NCI-H69 (cell line): ENCODE results near the gene SPATA16.
A peak's percentile ranks its signal among the peaks of the same experiment; 100 is the strongest.
"Not testable (repeated sequence)": the region's sequence is repeated elsewhere in the genome, so short reads cannot be mapped to it uniquely, and the experiment has no call there.

Experiments
- DNase-seq: peaks from one replicate; lab custom pipeline; 2025; lab: John Stamatoyannopoulos, UW

The SPATA16 gene, protein sequence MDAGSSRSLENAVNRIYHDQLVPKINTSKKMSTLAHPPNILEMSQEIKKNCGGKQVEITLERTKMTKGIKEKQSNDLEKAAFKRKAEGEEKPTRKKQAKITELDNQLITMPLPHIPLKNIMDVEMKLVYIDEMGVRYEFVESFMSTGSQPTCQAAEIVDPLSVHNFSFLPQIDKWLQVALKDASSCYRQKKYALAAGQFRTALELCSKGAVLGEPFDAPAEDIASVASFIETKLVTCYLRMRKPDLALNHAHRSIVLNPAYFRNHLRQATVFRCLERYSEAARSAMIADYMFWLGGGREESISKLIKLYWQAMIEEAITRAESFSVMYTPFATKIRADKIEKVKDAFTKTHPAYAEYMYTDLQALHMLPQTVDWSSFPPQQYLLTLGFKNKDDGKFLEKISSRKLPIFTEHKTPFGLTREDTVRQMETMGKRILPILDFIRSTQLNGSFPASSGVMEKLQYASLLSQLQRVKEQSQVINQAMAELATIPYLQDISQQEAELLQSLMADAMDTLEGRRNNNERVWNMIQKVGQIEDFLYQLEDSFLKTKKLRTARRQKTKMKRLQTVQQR

DNA sequence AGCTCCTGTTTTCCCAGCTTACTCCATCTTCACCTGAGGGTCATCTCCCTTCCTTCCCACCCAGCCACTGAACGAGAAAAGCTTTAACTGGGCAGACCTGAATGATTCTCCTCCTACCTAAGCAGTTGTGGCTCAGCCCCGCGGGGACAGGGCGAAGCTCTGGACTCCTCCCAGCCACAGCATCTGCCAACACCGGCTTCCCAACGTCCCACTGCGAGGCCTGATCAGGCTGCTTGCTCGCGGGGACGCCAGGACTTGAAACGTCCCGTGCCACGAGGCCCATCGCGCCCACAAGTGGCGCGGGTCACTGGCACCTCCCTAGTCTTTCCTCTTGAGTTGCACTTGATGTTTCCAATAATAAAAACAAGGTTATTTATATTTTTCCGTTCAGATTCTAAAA, at the start of gene SPATA16:
TSS of gene SPATA16 (minus strand) at position 250 of the 400 bp plus-strand sequence. CDS start 23,504 bp downstream, outside the sequence.
- DNase-seq: no peak

DNA sequence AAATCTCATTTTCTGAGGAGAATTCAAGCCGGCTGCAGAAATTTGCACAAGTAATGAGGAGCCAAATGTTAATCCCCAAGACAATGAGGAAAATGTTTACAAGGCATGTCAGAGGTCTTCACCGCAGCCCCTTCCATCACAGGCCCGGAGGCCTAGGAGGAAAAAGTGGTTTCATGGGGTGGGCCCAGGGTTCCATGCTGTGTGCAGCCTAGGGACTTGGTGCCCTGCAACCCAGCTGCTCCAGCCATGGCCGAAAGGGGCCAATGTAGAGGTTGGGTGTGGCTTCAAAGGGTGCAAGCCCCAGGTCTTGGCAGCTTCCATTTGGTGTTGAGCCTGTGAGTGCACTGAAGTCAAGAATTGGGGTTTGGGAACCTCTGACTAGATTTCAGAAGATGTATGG, 42.0 kb upstream of the SPATA16 start:
- not testable (repeated sequence) for DNase-seq

DNA sequence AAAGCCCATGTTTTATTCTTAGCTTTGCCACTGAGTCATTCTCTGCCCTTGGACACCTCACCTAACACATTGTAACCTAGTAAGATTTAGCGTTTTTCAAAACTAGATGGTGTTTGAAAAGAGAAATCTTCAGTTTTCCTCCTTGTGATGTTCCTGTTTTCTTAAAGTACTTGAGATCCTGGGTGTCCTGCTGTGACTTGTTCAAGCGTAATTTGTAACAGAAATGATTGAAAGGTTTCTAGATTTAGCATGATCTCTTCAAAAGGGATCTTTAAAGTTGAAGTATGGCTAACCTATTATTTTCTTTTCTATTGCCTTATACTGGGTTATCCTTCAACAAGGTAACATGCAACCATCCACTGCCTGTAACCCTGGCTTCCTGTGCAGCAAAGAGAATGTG, 32.6 kb upstream of the SPATA16 start:
- no peak for DNase-seq

DNA sequence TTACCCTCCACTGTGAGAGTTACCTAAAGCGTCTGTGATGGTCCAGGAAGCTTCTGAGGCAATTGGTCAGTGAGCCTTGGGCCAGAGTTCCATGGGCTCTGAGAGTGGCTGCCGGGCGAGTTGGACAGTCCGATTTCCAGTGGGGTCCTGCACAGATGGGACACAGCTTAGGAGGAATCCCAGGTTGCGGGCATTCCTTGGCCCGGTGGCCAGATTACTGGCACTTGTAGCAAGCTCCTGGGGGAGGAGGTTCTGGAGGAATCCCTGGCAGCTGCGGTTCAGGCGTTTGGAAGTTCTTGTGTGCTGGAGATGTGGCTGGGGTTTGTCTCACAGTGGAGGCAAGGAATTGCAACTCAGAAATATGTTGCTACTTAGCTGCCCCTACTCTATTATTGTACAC, 18.1 kb upstream of the SPATA16 start:
- not testable (repeated sequence) for DNase-seq

DNA sequence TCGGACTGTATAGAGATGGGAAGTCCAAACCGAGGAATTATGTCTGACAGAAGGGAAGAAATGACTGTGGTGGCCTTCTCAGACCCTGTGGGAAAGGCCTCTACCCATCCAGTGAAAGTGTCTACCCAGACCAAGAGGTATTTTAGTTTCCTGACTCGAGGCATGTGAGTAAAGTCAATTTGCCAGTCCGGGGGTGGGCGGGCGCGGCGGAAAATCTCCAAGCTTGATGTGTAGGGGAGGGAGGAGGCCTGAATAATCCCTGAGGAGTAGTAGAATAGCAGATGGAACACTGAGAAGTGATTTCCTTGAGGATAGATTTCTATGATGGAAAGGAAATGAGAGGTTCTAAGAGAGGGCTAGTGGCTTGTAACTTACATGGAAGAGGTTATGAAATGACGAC, 15.5 kb upstream of the SPATA16 start:
- DNase-seq: not testable (repeated sequence)

DNA sequence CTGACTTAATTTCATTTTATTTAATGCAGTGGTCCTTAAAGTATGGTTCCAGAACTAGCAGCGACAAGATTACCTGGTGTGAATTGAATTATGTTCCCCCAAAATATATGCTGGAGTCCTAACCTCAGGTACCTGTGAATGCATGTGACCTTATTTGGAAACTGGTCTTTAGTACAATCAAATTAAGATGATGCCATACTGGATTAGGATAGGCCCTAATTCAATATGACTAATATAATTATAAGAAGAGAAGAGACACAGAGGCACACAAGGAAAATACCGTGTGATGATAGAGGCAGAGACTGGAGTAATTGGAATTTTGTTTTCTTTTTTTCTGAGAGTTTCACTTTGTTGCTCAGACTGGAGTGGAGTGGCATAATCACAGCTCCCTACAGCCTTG, 12.6 kb upstream of the SPATA16 start:
- no peak for DNase-seq

DNA sequence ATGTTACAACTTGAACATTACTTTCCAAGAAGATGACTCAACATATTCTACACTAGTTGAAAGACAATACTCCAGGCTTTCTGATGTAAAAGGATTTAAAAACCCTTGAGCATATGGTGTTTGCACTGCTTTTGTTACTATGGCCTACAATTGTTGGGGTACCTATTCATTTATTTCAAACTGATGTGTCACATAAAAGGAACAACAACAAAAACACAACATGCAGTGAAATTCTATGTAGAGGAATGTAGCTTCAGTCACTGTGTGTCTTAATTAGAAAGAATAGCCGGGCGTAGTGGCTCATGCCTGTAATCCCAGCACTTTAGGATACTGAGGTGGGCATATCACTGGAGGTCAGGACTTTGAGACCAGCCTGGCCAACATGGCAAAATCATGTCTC, 1.6 kb downstream of the SPATA16 start:
- DNase-seq: peak; percentile 41

DNA sequence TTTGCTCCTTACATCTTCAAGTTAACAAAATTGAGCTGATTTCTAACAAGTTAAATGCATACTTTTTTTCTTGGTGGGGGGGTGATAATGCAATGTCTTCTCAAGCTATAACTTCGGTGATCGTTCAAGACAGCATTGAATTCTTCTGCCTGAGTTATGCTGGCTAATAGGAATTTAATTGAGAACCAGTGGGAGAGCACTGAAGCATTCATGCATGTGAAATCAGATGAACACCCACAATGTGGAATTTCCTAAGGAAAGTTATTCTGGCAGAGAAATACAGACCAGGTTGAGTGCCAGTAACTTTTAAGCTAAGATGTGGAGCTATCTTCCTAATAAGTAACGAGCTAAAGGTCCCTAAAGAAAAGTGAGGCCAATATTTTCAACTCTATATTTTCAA, 3.0 kb downstream of the SPATA16 start:
- peak; percentile 29 for DNase-seq

DNA sequence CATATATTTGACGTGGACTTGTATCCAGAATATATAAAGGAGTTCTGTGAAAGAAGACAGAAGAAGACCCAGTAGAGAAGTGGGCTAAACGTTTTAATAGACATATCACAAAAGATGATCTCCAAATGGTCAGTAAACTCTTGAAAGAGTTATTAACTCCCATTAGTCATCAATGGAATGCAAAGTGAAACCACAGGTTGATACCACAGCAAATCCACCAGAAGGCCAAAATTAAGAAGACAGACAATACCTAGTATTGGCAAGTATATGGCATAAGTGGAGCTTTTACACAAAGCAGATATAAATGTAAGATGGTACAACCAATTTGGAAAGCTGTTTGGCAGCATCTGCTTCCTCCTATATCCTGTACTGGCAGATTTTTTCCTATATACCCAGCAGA, 6.0 kb downstream of the SPATA16 start:
- DNase-seq: no peak

DNA sequence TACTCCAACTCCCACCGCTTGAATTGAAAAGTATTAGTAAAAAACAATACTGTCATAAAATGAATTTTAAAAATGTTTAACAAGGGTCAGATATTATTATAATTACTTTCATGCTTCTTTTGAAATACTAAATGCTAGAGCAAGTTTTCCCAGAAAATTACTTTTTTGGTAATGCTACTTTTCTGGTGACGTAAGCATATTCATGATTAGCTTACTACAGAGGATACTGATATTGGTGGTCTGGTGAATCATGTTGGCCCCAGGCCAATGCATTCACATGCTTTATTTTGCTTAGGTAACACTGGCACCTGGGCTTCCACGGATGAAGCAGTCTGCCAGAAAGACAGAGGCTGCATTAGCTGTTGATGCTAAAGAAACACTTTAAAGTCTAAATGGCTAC, 12.4 kb downstream of the SPATA16 start:
- DNase-seq: peak; percentile 58

DNA sequence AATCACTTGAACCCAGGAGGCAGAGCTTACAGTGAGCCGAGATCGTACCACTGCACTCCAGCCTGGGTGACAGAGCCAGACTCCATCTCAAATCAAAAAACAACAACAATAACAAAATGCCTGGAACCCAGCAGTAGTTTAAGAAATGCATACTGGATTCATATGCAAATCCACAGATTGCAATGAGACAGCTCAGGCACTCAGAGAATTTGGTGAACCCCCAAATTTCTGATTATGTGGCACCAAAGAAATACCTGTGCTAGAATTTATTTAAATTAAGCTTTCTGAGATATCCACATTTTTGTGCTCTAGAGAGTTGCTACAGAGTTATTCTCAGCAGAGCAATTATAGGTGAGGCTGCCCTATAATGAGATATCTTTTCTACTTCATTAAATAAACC, 29.7 kb downstream of the SPATA16 start:
- DNase-seq: no peak

DNA sequence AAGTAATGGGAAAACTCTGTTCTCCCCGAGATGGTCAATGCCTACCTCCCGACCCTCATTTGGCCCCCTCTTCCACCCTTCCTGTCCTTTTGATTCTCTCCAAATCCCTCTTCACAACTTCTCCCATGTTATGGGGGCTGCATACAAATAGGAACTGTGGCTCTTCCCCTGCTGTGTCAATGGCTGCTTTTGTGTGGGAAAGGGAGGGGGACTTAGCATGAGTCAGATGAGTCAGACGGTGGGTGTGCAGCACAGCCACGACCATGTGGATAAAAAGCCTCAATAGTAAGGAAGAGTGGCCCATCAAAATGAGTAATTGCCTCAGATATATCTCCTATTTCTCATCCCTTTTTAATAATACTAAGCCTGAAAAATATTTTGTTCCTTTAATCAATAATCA, 31.9 kb downstream of the SPATA16 start:
- peak; percentile 82 for DNase-seq

DNA sequence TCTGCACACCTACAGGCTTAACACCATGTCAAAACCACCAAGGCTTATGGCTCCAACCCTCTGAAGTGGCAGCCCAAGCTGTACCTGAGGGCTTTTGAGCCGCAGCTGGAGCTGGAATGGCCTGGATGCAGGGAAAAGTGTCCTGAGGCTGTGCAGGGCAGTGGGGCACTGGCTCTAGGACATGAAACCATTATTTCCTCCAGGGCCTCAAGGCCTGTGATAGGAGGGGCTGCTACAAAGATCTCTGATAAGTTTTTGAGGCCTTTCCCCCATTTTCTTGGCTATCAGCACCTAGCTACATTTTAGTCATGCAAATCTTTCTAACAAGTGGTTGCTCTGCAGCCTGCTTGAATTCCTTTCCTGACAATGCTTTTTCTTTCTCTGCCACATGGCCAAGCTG, 37.6 kb downstream of the SPATA16 start:
- DNase-seq: no peak

DNA sequence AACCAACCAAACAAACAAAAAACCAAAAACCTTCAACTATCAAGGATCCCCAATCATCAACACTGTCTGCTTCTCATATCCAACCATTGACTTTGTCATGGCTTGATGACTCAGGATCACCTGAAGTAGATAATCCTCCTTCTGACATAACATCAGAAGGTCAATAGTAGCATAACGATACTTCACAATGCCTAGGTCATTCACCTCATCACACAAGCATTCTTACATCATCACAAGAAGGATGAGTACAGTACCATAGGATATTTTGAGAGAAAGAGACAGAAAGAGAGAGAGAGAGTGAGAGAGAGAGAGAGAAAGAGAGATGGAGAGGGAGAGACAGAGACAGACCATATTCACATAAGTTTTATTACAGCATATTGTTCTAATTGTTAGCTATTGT, 42.1 kb downstream of the SPATA16 start:
- no peak for DNase-seq

DNA sequence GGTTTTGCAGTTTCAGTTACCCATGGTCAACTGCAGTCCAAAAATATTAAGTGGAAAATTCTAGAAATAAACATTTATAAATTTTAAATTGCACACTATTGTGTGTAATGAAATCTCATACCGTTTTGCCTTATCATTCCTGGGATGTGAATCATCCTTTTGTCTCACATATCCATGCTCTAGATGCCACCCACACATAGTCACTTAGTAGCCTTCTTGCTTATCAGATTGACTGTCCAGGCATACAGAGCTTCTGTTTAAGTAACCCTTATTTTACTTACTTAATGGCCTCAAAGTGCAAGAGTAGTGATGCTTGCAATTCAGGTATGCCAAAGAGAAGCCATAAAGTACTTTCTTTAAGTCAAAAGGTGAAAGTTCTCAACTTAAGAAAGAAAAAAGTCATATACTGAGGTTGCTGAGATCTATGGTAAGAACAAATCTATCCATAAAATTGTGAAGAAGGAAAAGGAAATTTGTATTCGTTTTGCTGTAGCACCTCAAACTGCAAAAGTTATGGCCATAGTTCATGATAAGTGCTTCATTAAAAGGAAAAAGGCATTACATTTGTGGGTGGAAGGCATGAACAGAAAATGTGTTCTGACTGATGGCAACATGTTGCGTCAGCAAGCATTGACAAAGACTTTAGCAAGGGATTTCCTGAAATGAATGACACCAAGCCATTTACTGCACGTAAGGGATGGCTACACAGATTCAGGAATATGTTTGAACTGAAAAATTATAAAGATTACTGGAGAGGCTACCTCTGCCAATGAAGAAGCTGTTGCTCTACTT, 43.8 kb downstream of the SPATA16 start:
- no peak for DNase-seq

DNA sequence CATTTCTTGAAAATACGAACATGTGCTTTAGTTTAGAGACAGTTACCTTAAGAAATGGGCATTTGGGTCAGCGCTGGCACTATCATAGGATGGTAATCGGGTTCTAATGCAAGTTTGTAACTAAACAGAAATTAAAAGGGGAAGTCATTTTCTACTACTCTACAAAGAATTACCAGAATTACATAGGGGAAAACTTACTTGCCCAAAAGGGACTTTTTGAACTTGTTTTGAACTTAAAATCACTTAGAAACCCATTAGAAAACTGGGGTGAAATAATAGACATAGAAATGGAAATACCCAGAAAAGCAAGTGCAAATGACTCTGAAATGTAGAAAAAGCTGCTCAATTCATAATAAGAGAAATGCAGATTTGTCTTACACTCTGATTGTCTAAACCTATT, 44.9 kb downstream of the SPATA16 start:
- DNase-seq: no peak

DNA sequence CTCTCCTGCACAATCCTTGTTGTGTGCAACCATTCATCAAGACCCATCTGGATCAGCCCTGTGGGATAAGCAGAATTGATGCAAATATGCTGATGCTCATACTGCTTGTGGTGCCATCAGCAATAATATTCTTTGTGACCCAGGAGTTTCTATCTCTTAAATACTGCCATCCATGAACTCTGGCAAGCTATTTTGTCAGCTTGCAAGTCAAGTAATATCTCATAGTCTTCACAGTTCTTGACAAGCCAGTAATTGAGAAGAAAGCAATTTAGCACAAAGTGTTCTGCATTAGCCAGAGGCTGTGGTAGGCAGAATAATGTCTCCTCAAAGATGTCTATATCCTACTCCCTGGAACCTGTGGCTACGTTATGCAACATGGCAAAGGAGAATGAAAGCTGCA, 49.0 kb downstream of the SPATA16 start:
- DNase-seq: no peak

DNA sequence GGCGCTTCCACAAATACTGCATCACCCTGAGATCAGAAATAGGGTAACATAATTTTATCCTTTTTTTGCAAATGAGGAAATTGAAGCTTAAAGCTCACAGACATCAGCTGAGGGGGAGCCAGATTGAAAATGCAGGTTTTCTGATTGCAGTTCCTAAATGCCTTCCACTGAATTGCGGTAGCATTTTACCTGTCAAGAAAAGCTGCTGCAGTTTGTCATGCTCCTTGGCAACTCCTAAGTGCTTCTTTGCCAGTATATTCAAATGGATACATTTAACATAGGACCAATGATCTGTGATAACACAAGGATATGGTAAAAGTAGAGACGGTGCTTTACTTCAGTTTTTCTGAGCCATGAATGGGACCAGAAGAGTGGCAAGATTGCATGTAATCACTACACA, 50.5 kb downstream of the SPATA16 start:
- DNase-seq: no peak

DNA sequence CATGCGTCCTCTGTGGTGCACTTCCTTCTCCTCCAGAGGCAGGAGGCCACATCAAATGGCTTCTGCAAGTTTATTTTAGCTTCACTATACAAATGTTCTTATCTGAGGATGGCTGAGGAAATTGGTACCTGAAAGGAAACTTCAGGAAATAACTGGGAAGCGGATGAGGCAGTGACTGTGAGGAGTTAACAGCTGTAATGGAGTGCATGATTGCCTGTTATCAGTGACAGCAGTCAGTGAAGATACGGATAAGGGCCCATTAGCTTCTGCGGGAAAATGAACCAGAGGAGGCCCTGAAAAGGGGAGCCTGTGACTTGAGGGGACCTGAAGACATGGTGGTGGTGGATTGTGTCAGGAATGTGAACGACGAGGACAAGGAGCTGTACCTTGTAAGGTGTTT, 51.8 kb downstream of the SPATA16 start:
- DNase-seq: no peak

DNA sequence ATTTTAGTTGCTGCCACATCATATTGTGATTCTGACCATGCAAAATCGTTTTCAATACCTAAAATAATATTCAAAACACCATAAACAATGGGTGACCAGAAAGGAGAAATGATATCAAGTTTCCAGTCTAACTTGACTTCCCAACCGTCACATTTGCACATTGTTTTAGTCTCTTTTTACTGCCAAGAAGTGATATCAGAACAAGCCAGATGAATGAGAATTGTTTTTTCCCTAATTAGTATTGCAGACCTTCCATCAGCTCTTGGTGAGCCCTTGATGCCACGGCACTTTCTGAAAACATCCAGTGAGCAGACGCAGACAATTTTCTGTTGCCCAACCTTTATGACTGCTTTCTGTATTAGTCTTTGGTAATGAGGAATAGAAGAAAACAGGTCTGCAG, 62.5 kb downstream of the SPATA16 start:
- DNase-seq: no peak

DNA sequence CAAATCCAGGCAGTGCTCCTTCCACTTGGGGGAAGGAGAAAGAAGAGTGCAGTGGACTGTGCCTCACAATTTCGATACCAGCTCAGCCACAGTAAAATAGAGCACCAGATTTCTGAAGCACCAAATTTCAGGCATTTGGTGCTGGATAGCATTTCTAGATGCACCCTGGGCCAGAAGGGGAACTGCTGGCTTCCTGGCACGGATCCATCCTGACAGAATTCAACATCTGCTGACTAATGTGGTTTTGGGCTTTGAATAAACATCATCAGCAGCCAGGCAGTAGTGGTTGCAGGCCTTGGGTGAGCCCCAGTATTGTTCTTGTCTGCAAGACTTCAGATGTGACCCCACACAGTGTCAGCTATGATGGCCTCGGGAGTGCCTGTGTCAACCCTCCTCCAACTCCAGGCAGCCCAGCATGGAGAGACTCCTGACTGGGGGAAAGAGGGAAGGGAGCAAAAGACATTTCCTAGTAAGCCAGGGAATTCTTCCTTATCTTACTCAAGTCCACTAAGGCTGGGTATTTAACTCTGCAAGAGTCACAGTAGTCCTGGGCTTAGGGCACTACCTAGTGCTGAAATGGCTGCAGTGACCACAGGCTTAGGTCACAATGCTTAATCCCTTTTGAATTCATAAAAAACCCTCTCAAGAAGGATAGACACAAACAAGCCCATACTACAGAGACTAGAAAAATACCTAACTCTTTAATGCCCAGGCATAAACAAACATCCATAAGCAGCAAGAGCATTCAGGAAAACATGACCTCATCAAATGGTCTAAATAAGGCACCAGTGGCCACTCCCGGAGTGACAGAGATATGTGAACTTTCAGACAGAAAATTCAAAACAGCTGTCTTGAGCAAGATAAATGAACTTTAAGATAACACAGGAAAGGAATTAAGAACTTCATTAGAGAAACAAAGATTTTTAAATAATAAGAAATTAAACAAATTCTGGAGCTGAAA, 74.7 kb downstream of the SPATA16 start:
- DNase-seq: peak; percentile 87

DNA sequence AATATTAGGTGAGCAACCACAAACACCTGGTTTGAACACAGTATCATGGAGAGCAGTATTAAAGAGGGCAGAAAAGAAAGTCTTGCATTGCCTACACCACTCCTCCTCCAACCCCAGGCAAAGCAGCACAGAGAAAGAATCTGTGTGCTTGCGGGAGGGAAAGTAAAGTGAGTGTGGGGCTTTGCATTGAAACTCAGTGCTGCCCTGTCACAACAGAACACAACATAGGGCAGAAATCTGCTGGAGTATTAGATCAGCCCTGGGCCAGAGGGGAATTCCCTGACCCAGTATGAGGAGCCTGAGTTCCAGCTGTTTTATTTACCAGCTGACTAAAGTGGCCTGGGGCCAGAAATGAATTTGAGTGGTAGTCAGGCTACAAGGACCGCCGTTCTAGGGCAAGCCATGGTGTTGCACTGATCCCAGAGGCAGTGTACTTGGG, 75.5 kb downstream of the SPATA16 start:
- DNase-seq: peak; percentile 77
